HepG2 (cell line): Measurements from ENCODE around the gene IMMT. TPM values are rescaled to one million over a fixed set of nuclear protein-coding genes. Genes with fewer than 3 reads are reported as not detected.

ENCODE experiments used
- AHDC1 ChIP-seq: sonication (generic); formaldehyde crosslinking; IDR thresholded peaks from 2 replicates; pipeline ENCODE4 v1.5.1; 2020; ENCODE audit warnings: mild to moderate bottlenecking, missing genetic modification reagents, borderline replicate concordance
- CBX5 ChIP-seq: sonication (generic); formaldehyde crosslinking; IDR thresholded peaks from 2 replicates; pipeline ENCODE4 v1.4.0; 2020; ENCODE audit warnings: missing genetic modification reagents, borderline replicate concordance
- GATAD2A ChIP-seq: IDR thresholded peaks from 2 replicates; pipeline ENCODE4 v1.6.1; 2016
- HMG20B ChIP-seq: conservative IDR thresholded peaks from 2 replicates; pipeline ENCODE4 v1.6.1; 2016; ENCODE audit warnings: missing genetic modification reagents, missing compliant biosample characterization
- HMGXB3 ChIP-seq: sonication (generic); formaldehyde crosslinking; IDR thresholded peaks from 2 replicates; pipeline ENCODE4 v1.4.0; 2020; ENCODE audit warnings: missing genetic modification reagents, borderline replicate concordance
- KAT7 ChIP-seq: IDR thresholded peaks from 2 replicates; pipeline ENCODE4 v1.6.1; 2018; ENCODE audit warnings: borderline replicate concordance, missing compliant biosample characterization
- PHF20 ChIP-seq: sonication (generic); formaldehyde crosslinking; IDR thresholded peaks from 2 replicates; pipeline ENCODE4 v1.5.0; 2020; ENCODE audit warnings: mild to moderate bottlenecking, missing genetic modification reagents
- SAP130 ChIP-seq: IDR thresholded peaks from 2 replicates; pipeline ENCODE4 v1.6.1; 2016; ENCODE audit warnings: low read depth
- SMARCC2 ChIP-seq: fragments of 450-650 bp; IDR thresholded peaks from 2 replicates; pipeline ENCODE4 v1.6.1; 2017; ENCODE audit warnings: antibody characterized with exemption, mild to moderate bottlenecking
- ZNF101 ChIP-seq: sonication (generic); formaldehyde crosslinking; IDR thresholded peaks from 2 replicates; pipeline ENCODE4 v1.4.0; 2020; ENCODE audit warnings: mild to moderate bottlenecking, low read depth, missing genetic modification reagents, borderline replicate concordance
- ZNF441 ChIP-seq: sonication (generic); formaldehyde crosslinking; IDR thresholded peaks from 2 replicates; pipeline ENCODE4 v1.7.0; 2021; ENCODE audit warnings: missing genetic modification reagents, borderline replicate concordance
- ZNF687 ChIP-seq: sonication (generic); formaldehyde crosslinking; IDR thresholded peaks from 2 replicates; pipeline ENCODE4 v1.5.1; 2020; ENCODE audit warnings: mild to moderate bottlenecking, missing genetic modification reagents, moderate library complexity
- ZSCAN30 ChIP-seq: sonication (generic); formaldehyde crosslinking; IDR thresholded peaks from 2 replicates; pipeline ENCODE4 v1.5.0; 2020; ENCODE audit warnings: mild to moderate bottlenecking, missing genetic modification reagents
- polyA plus RNA-seq, 8 experiments: library from polyadenylated mRNA; depleted of rRNA in 3 of 8; stranded (reverse) in 7 of 8; unstranded in 1 of 8; fragments of >200 nt; fragmentation: Illumina TruSeq in 4 of 8; extraction: Trizol in 4 of 8; gene quantifications; 2 replicates each; pipeline versions ENCODE4 v1.2.1 to v1.2.3, GENCODE V29; 2011 to 2016; ENCODE audit warnings: low read depth in 4 of 8, missing spikeins in 1 of 8, mixed read lengths in 1 of 8; ENCODE audit not compliant: insufficient read depth in 1 of 8
- total RNA-seq, 5 experiments: library from RNA; depleted of rRNA; stranded (reverse); fragments of >200 nt; fragmentation: Illumina TruSeq; extraction: Trizol; gene quantifications; 2 replicates each; pipeline ENCODE4 v1.2.3, GENCODE V29; 2016; ENCODE audit warnings: low read depth in 1 of 5
- TF ChIP-seq, protein P1 (sequence below): sonication (generic); formaldehyde crosslinking; IDR thresholded peaks from 2 replicates; pipeline ENCODE4 v1.4.0; 2020; ENCODE audit warnings: mild to moderate bottlenecking, missing genetic modification reagents

Gene IMMT
- total and polyA plus RNA-seq, 2 of the 13 experiments (the other 11 are each of a cell fraction or from before 2014, with no cell fraction given): 63.5 to 119 TPM

DNA sequence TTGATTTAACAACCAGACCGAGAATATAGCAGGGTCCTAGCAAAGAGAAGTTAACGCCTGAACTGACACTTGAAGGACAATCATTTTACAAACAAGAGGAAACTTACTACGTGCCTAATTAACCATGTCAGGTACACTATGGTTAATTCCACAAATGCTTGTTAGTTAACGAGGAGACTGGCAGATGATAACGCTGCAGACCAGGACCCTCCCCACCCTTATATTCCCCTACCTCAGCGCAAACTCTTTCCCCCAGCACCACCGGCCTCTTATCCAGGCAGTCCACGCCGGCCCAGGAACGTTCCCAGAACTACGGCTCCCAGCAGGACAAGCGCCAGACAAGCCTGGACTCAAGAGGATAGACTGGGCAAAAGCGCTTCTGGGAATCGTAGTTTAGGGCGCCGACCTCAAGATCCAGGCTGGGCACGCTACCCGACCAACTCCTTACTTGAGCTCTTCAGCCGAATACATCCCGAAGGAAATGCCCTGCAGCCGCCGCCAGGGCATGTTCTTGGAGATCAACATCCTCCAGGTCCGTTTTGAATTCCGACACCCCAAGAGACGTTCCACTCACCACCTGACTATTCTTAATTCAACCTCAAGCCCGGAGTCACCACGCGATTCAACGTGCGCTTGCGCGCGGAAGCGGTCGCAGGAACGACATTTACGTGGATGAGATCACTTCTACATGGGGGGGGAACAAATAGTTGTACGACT is 89.9 kb downstream of the IMMT start, which contains the start of gene POLR1A (continued):
- TF ChIP-seq HMGXB3 (CRISPR knock-in tag) (peak; percentile 67; the same call in 1 of the 2 replicates), CBX5 (CRISPR knock-in tag) (peak; percentile 34; the same call in 1 of the 2 replicates), ZNF101 (no peak), KAT7 (peak; percentile 76; the same call in 1 of the 2 replicates), ZNF687 (CRISPR knock-in tag) (peak; percentile 50; the same call in 1 of the 2 replicates), AHDC1 (peak; percentile 33; the same call in 1 of the 2 replicates), ZSCAN30 (no peak), SMARCC2 (no peak), SAP130 (CRISPR knock-in tag) (peak; percentile 76), PHF20 (CRISPR knock-in tag) (0 out of 2 replicates have a peak, but pooled peaks have one; percentile 29), ZNF441 (CRISPR knock-in tag) (peak; percentile 38), GATAD2A (CRISPR knock-in tag) (0 out of 2 replicates have a peak, but pooled peaks have one; percentile 5), HMG20B (CRISPR knock-in tag) (0 out of 2 replicates have a peak, but pooled peaks have one; percentile 16)
- TF ChIP-seq, protein P1, sequence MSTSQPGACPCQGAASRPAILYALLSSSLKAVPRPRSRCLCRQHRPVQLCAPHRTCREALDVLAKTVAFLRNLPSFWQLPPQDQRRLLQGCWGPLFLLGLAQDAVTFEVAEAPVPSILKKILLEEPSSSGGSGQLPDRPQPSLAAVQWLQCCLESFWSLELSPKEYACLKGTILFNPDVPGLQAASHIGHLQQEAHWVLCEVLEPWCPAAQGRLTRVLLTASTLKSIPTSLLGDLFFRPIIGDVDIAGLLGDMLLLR: peak; percentile 87
